Neuron (in vitro differentiated cells): Measurements from ENCODE around the gene FBXW7.

Experiments
- H2AFZ ChIP-seq: one replicate; pipeline ENCODE4 v1.6.1; 2013; ENCODE audit warnings: low read depth, mild to moderate bottlenecking, inconsistent platforms, low read length, moderate library complexity
- H3K27me3 ChIP-seq: one replicate; pipeline ENCODE4 v1.6.1; 2013; ENCODE audit warnings: low read length; ENCODE audit not compliant: insufficient read depth
- H3K36me3 ChIP-seq: one replicate; pipeline ENCODE4 v1.6.1; 2013; ENCODE audit warnings: low read length; ENCODE audit not compliant: insufficient read depth
- H3K4me1 ChIP-seq: one replicate; pipeline ENCODE4 v1.6.1; 2013; ENCODE audit warnings: low read length; ENCODE audit not compliant: insufficient read depth
- H3K4me3 ChIP-seq: 2 replicates; pipeline ENCODE4 v1.5.1; 2013; ENCODE audit warnings: mild to moderate bottlenecking, low read length, moderate library complexity
- H3K9me3 ChIP-seq: one replicate; pipeline ENCODE4 v1.6.1; 2013; ENCODE audit warnings: low read length

The FBXW7 gene

GRCh38 chr4:152467101-152467500 is 68.8 kb downstream of the FBXW7 start:
- no peaks in the 10 kb centered on the region for H3K36me3 ChIP-seq
- no peak overlapping the region for H2AFZ ChIP-seq
- H3K27me3 ChIP-seq, result no peaks in the 10 kb centered on the region
- no peaks in the 10 kb centered on the region for H3K4me1 ChIP-seq
- no peak overlapping the region for H3K4me3 ChIP-seq
- H3K9me3 ChIP-seq, result no peaks in the 10 kb centered on the region

- H2AFZ ChIP-seq, result no peak overlapping the region
- no peaks in the 10 kb centered on the region for H3K9me3 ChIP-seq
- H3K4me3 ChIP-seq, result no peak overlapping the region
- no peaks in the 10 kb centered on the region for H3K4me1 ChIP-seq
- no peaks in the 10 kb centered on the region for H3K27me3 ChIP-seq
- no peaks in the 10 kb centered on the region for H3K36me3 ChIP-seq
Observed at GRCh38 chr4:152464030-152464823, 71.7 kb downstream of the FBXW7 start.

- no peaks in the 10 kb centered on the region for H3K36me3 ChIP-seq
- H3K4me1 ChIP-seq, result no peaks in the 10 kb centered on the region
- H2AFZ ChIP-seq, result no peak overlapping the region
- H3K4me3 ChIP-seq, result no peak overlapping the region
- H3K9me3 ChIP-seq, result no peaks in the 10 kb centered on the region
- H3K27me3 ChIP-seq, result no peaks in the 10 kb centered on the region
Observed at GRCh38 chr4:152463562-152463961, 72.3 kb downstream of the FBXW7 start.

- H3K36me3 ChIP-seq, result no peaks in the 10 kb centered on the region
- H3K27me3 ChIP-seq, result no peaks in the 10 kb centered on the region
- no peak overlapping the region for H2AFZ ChIP-seq
- H3K4me1 ChIP-seq, result no peaks in the 10 kb centered on the region
- H3K4me3 ChIP-seq, result no peak overlapping the region
- no peaks in the 10 kb centered on the region for H3K9me3 ChIP-seq
Observed at GRCh38 chr4:152462695-152463094, 73.2 kb downstream of the FBXW7 start.

GRCh38 chr4:152462047-152462446 is 73.8 kb downstream of the FBXW7 start:
- H3K4me3 ChIP-seq, result no peak overlapping the region
- H2AFZ ChIP-seq, result no peak overlapping the region
- no peaks in the 10 kb centered on the region for H3K4me1 ChIP-seq
- no peaks in the 10 kb centered on the region for H3K36me3 ChIP-seq
- no peaks in the 10 kb centered on the region for H3K9me3 ChIP-seq
- H3K27me3 ChIP-seq, result no peaks in the 10 kb centered on the region

- no peaks in the 10 kb centered on the region for H3K36me3 ChIP-seq
Observed at GRCh38 chr4:152460488-152460887, 75.4 kb downstream of the FBXW7 start.

GRCh38 chr4:152459326-152459725 is 76.6 kb downstream of the FBXW7 start:
- no peak overlapping the region for H2AFZ ChIP-seq
- no peaks in the 10 kb centered on the region for H3K36me3 ChIP-seq
- no peak overlapping the region for H3K4me3 ChIP-seq
- H3K27me3 ChIP-seq, result no peaks in the 10 kb centered on the region
- no peaks in the 10 kb centered on the region for H3K9me3 ChIP-seq
- no peaks in the 10 kb centered on the region for H3K4me1 ChIP-seq

More at GRCh38 chr4:152460488-152460887, 75.4 kb downstream of the FBXW7 start:
- no peak overlapping the region for H2AFZ ChIP-seq
- no peak overlapping the region for H3K4me3 ChIP-seq
- H3K27me3 ChIP-seq, result no peaks in the 10 kb centered on the region
- H3K9me3 ChIP-seq, result no peaks in the 10 kb centered on the region
- no peaks in the 10 kb centered on the region for H3K4me1 ChIP-seq

GRCh38 chr4:152458801-152459302 is 77.0 kb downstream of the FBXW7 start:
- no peaks in the 10 kb centered on the region for H3K9me3 ChIP-seq
- H3K4me1 ChIP-seq, result no peaks in the 10 kb centered on the region
- no peaks in the 10 kb centered on the region for H3K27me3 ChIP-seq
- H3K4me3 ChIP-seq, result no peak overlapping the region
- no peaks in the 10 kb centered on the region for H3K36me3 ChIP-seq
- H2AFZ ChIP-seq, result no peak overlapping the region

GRCh38 chr4:152456609-152457008 is 79.3 kb downstream of the FBXW7 start:
- no peaks in the 10 kb centered on the region for H3K27me3 ChIP-seq
- H3K4me3 ChIP-seq, result no peak overlapping the region
- H2AFZ ChIP-seq, result no peak overlapping the region
- H3K4me1 ChIP-seq, result no peaks in the 10 kb centered on the region
- H3K9me3 ChIP-seq, result no peaks in the 10 kb centered on the region
- H3K36me3 ChIP-seq, result no peaks in the 10 kb centered on the region

GRCh38 chr4:152455311-152455710 is 80.6 kb downstream of the FBXW7 start:
- H3K36me3 ChIP-seq, result no peaks in the 10 kb centered on the region
- no peaks in the 10 kb centered on the region for H3K4me1 ChIP-seq
- no peak overlapping the region for H3K4me3 ChIP-seq
- H3K27me3 ChIP-seq, result no peaks in the 10 kb centered on the region
- no peaks in the 10 kb centered on the region for H3K9me3 ChIP-seq
- no peak overlapping the region for H2AFZ ChIP-seq

- Histone ChIP-seq H3K4me1 (no peaks in the 10 kb centered on the region), H3K4me3 (no peak overlapping the region), H3K9me3 (no peaks in the 10 kb centered on the region), H3K36me3 (no peaks in the 10 kb centered on the region), H3K27me3 (no peaks in the 10 kb centered on the region), H2AFZ (no peak overlapping the region)
Observed at GRCh38 chr4:152454398-152455011, 81.4 kb downstream of the FBXW7 start.

- no peaks in the 10 kb centered on the region for H3K4me1 ChIP-seq
- no peaks in the 10 kb centered on the region for H3K9me3 ChIP-seq
- no peak overlapping the region for H3K4me3 ChIP-seq
- H3K36me3 ChIP-seq, result no peaks in the 10 kb centered on the region
- no peaks in the 10 kb centered on the region for H3K27me3 ChIP-seq
- no peak overlapping the region for H2AFZ ChIP-seq
Observed at GRCh38 chr4:152451496-152451895, 84.4 kb downstream of the FBXW7 start.

GRCh38 chr4:152448854-152449253 is 87.0 kb downstream of the FBXW7 start:
- H3K36me3 ChIP-seq, result no peaks in the 10 kb centered on the region

More at GRCh38 chr4:152448854-152449253, 87.0 kb downstream of the FBXW7 start:
- H3K9me3 ChIP-seq, result no peaks in the 10 kb centered on the region
- H3K4me1 ChIP-seq, result no peaks in the 10 kb centered on the region
- no peaks in the 10 kb centered on the region for H3K27me3 ChIP-seq
- no peak overlapping the region for H3K4me3 ChIP-seq
- H2AFZ ChIP-seq, result no peak overlapping the region
